Panc1 (cell line): ENCODE measurements around the gene OOSP3. TPM values are rescaled to one million over a fixed set of nuclear protein-coding genes. Genes with fewer than 3 reads are reported as not detected.

Experiments used
- ATAC-seq: fragments of 200-7000 bp; cut with Tn5 transposase; 2 replicates; pipeline ENCODE4 v1.9.1; 2020; ENCODE audit warnings: mild to moderate bottlenecking, moderate library complexity
- BruUV-seq: library from RNA; stranded (reverse); fragments of 400-500 nt; replicated peaks from 2 replicates; lab custom pipeline; 2021; lab: Mats Ljungman, UMichigan
- CTCF ChIA-PET: fragments of 300-600 bp; sonication (Branson Sonifier 250); formaldehyde crosslinking; loops from one replicate; lab custom pipeline; 2022; ENCODE audit warnings: antibody characterized with exemption; lab: Charles Lee
- POLR2A ChIA-PET: fragments of 300-600 bp; sonication (Branson Sonifier 250); formaldehyde crosslinking; loops from one replicate; lab custom pipeline; 2022; ENCODE audit warnings: antibody characterized with exemption; lab: Charles Lee
- DNase-seq: peaks from one replicate; pipeline ENCODE4 v3.0.0-alpha.2; 2010; ENCODE audit warnings: low read depth, low spot score
- H3K27ac ChIP-seq: 2 replicates; pipeline ENCODE4 v1.5.1; 2011; ENCODE audit warnings: mild to moderate bottlenecking, low read length, inconsistent platforms
- H3K27me3 ChIP-seq: fragments of 200-500 bp; sonication (Bioruptor generic); 2 replicates; pipeline ENCODE4 v1.6.0; 2014; ENCODE audit warnings: low read length, inconsistent platforms; ENCODE audit not compliant: control insufficient read depth, insufficient read depth
- H3K36me3 ChIP-seq: fragments of 200-500 bp; sonication (Bioruptor generic); 2 replicates; pipeline ENCODE4 v1.5.1; 2014; ENCODE audit warnings: inconsistent platforms, mild to moderate bottlenecking, low read length, moderate library complexity; ENCODE audit not compliant: control insufficient read depth, insufficient read depth
- H3K4me1 ChIP-seq: 2 replicates; pipeline ENCODE4 v1.5.1; 2011; ENCODE audit warnings: inconsistent platforms, mild to moderate bottlenecking, low read length, moderate library complexity; ENCODE audit not compliant: control insufficient read depth, insufficient read depth
- H3K4me3 ChIP-seq, 2 experiments: 2 replicates each; pipeline ENCODE4 v1.5.1; 2011 to 2012; ENCODE audit warnings: low read depth in 2 of 2, low read length in 2 of 2, mild to moderate bottlenecking in 2 of 2, inconsistent platforms in 1 of 2, moderate library complexity in 1 of 2
- H3K9me3 ChIP-seq: fragments of 200-500 bp; sonication (Bioruptor generic); 2 replicates; pipeline ENCODE4 v1.5.1; 2014; ENCODE audit warnings: low read depth, mild to moderate bottlenecking, inconsistent platforms, low read length, moderate library complexity; ENCODE audit not compliant: control insufficient read depth, insufficient read depth
- CTCF ChIP-seq: fragments of 450-650 bp; IDR thresholded peaks from 2 replicates; pipeline ENCODE4 v1.5.1; 2017; ENCODE audit warnings: mild to moderate bottlenecking
- POLR2AphosphoS5 ChIP-seq: IDR thresholded peaks from 2 replicates; pipeline ENCODE4 v1.6.1; 2012; ENCODE audit warnings: mild to moderate bottlenecking, low read depth, low read length, moderate library complexity
- REST ChIP-seq, 2 experiments: IDR thresholded peaks; 2 replicates each; pipeline ENCODE4 v1.6.1; 2011 to 2012; ENCODE audit warnings: low read depth in 2 of 2, control low read depth in 1 of 2, low read length in 1 of 2, mild to moderate bottlenecking in 1 of 2, moderate library complexity in 1 of 2; ENCODE audit not compliant: insufficient read depth in 1 of 2
- SIN3A ChIP-seq: IDR thresholded peaks from 2 replicates; pipeline ENCODE4 v1.6.1; 2012; ENCODE audit warnings: low read depth, mild to moderate bottlenecking, low read length, moderate library complexity, borderline replicate concordance; ENCODE audit not compliant: insufficient read depth
- TCF7L2 ChIP-seq: IDR thresholded peaks from 2 replicates; pipeline ENCODE4 v1.6.1; 2011; ENCODE audit warnings: mild to moderate bottlenecking, low read depth, low read length, inconsistent platforms
- in situ Hi-C: cut with HindIII; loops from 2 replicates; pipeline ENCODE4 v1.10.0; 2016; ENCODE audit warnings: low sequenced_read_pairs, low pct_unique_long_range_greater_than_20kb
- intact Hi-C: fragments of 100-400 bp; cut with micrococcal nuclease; formaldehyde crosslinking; loops from one replicate; pipeline ENCODE4 v1.10.0; 2022; ENCODE audit not compliant: unreplicated experiment
- total RNA-seq: library from RNA; stranded (reverse); gene quantifications from one replicate; pipeline ENCODE4 v1.2.1, GENCODE V29; 2021; ENCODE audit not compliant: unreplicated experiment

The OOSP3 gene
- total RNA-seq, 1 experiment from 2014 or later = not detected

GRCh38 chr11:59931688-59932087, 53.1 kb downstream of the OOSP3 start:
- in situ Hi-C loops = no loop called here
- TF ChIP-seq TCF7L2 (no peak), REST (IDR thresholded peaks at IDR 0.05; ENCODE audit: insufficient read depth in 1 of 2, low read depth in 2 of 2, low read length in 1 of 2) (no peak), SIN3A (no peak), POLR2AphosphoS5 (no peak), CTCF (no peak)
- no peak overlapping the region for H3K27ac ChIP-seq
- CTCF ChIA-PET = interaction anchor here (0.6 kb wide), 1 partner anchor 62 kb away, joined by 6 read pairs; no protein-coding TSS in a partner anchor
- intact Hi-C loops = no loop called here
- H3K4me3 ChIP-seq = no peak overlapping the region
- H3K9me3 ChIP-seq = no peaks in the 10 kb centered on the region
- no peaks in the 10 kb centered on the region for H3K27me3 ChIP-seq
- POLR2A ChIA-PET = no interaction called here
- no TSS peak for BruUV-seq
- no peak for ATAC-seq
- H3K36me3 ChIP-seq = no peaks in the 10 kb centered on the region
- DNase-seq = no peak
- no peaks in the 10 kb centered on the region for H3K4me1 ChIP-seq

DNA sequence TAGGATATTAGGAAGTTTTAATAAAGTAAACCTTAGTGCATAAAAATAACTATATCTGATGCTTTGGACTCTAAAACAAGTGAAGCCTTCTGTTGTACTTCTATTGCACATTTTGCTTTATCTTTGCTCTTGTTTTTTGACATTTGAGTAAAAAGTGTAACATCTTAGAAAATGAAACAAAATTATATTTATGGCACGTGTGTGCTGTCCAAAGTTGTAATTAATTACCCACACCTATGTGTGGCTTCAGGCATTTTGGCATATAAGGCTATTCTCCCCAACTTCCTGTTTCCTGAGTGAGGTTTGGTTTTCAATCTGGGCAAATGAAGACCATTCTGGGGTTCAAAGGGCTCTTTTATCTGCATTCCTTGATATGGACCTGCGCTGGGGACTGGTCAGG, 59.5 kb downstream of the OOSP3 start, which contains the start of gene OOSP1:
TSS of gene OOSP1 (plus strand) at position 301 of the 400 bp plus-strand sequence. CDS start at position 324, 23 bp downstream.
- no peak for DNase-seq
- no TSS peak for BruUV-seq
- Histone ChIP-seq H3K36me3 (no peaks in the 10 kb centered on the region), H3K9me3 (no peaks in the 10 kb centered on the region), H3K4me3 (no peak within 1 kb of the TSS), H3K27me3 (no peaks in the 10 kb centered on the region), H3K27ac (no peak within 1 kb of the TSS), H3K4me1 (no peaks in the 10 kb centered on the region)
- intact Hi-C loops (no loop called here), in situ Hi-C loops (no loop called here)
- TF ChIP-seq TCF7L2 (no peak), REST (IDR thresholded peaks at IDR 0.05; ENCODE audit: insufficient read depth in 1 of 2, low read depth in 2 of 2, low read length in 1 of 2) (no peak), CTCF (no peak), SIN3A (no peak)
- POLR2A ChIA-PET = no interaction called here
- no peak for ATAC-seq
- CTCF ChIA-PET = no interaction called here
